NOMO-1 treated with DMSO at 0.1 percent for 48 hours (cell line): ENCODE results near the gene MITF.
A peak's percentile ranks its signal among the peaks of the same experiment; 100 is the strongest.

Source experiments
- DNase-seq: peaks from one replicate; lab custom pipeline; 2025; ENCODE audit not compliant: unreplicated experiment; lab: John Stamatoyannopoulos, UW

MITF gene

GRCh38 chr3:69868841-69869420 is 129.7 kb downstream of the MITF start:
- no peak for DNase-seq

DNA sequence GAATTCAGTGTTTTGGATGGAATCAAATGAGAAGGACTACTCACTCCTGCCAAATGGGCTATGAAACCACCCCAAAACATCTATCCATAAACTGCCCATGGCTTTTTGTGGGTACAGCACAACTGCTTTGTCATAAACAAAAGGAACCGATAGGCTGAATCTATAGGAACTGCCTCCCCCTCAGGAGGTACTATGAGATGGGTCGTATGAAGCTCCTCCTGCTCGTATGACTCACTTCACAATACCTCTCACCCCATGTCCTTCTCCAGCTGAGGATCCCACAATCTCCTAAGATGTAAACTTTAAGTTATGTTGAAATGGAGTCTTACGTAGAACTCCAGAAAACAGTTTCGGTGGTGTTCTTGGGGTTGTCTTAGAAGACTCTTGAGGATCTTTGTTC is 130.4 kb downstream of the MITF start:
- no peak for DNase-seq

- DNase-seq: no peak
Measured at GRCh38 chr3:69871251-69871650, 132.0 kb downstream of the MITF start.

DNA sequence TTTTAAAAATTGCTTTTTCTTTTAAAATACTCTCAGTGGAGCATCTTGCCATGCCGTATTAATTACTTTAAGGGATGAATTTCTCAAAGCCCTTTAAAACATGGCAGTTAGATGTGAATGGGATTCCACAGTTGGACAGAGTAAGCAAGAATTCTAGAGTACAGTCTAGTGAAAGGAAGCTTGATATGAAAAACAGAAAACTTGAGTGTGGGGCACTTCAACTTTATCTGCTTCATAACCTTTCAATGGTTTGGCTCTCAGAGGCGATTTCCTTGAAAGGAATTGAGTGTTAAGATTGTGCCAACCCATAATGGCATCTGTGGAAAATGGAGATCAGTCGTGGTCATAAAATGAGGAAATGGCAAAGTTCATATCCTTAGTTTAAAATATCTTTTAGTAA is 132.6 kb downstream of the MITF start:
- peak; percentile 2 for DNase-seq

- DNase-seq: no peak
Measured at GRCh38 chr3:69872783-69873378, 133.6 kb downstream of the MITF start.

- DNase-seq: no peak
Measured at GRCh38 chr3:69876073-69876472, 136.8 kb downstream of the MITF start.

GRCh38 chr3:69878254-69878653 is 139.0 kb downstream of the MITF start:
- no peak for DNase-seq

GRCh38 chr3:69879051-69879450 is 139.8 kb downstream of the MITF start:
- no peak for DNase-seq

- no peak for DNase-seq
Measured at GRCh38 chr3:69880069-69880640, 140.9 kb downstream of the MITF start.

DNA sequence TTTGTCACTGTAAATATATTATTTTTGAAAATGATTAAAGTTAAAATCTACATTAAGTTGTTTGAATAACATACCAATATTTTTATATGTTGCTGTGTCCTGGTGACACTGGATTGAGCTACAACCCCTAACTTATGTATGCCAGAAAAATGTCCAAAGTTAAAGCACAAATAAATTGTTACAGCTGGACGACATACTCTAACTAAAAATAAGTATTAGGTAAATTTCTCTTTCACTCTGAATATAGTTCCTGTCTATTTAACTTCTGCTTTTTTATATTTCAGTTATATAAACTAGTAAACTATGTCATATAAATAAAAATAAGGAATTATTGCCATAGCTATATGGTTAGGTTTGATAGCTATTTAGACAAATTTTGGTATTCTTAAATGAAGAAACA is 141.8 kb downstream of the MITF start:
- peak; percentile 57 for DNase-seq

DNA sequence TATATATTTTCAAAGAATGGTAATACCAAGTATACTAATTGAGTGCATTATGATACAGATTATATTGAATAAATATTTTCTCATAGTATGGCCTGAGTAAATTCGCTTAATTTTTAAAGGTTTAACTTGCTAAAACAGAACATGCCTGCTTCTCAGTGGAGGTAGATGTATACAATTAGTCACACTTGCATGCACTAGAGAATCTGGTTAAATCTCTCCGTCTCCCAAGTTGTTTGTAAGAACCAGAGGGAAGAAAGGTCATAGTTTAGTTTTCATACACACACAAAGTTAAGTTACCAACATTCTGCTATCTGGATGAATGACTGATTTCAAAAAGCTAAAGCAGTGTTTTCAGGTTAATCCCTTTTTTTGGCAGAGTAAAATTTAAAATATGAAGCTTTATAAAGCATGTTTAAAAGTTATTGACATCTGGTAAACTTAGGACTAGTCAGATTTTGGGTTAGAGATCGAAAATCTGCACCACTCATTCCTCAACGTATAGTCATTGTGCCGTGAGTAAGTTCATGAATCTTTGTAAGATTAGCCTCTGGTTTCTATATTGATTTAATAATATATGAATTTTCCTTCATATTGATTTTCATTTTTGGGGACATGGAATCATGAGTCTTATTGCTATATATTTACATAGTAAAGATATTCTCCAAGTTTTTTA is 142.6 kb downstream of the MITF start:
- no peak for DNase-seq

DNA sequence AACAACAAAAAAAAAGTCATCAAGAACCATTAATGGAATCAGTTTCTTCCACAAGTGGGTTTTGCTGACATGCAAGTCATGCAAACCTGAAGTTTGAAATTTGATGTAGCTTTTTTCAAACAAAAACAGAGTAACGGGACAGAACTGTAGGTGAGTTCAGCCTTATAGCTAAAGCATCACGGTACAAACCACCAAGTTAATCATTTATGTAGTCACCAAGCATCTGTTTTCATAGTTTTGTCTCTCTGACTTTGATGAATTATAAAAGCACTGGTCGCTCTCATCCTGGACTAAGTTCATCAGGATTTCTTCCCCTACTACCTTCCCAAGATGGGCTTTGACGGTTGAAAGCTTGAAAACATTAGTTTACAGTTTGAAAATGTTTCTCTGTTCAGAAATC is 143.3 kb downstream of the MITF start:
- no peak for DNase-seq

DNA sequence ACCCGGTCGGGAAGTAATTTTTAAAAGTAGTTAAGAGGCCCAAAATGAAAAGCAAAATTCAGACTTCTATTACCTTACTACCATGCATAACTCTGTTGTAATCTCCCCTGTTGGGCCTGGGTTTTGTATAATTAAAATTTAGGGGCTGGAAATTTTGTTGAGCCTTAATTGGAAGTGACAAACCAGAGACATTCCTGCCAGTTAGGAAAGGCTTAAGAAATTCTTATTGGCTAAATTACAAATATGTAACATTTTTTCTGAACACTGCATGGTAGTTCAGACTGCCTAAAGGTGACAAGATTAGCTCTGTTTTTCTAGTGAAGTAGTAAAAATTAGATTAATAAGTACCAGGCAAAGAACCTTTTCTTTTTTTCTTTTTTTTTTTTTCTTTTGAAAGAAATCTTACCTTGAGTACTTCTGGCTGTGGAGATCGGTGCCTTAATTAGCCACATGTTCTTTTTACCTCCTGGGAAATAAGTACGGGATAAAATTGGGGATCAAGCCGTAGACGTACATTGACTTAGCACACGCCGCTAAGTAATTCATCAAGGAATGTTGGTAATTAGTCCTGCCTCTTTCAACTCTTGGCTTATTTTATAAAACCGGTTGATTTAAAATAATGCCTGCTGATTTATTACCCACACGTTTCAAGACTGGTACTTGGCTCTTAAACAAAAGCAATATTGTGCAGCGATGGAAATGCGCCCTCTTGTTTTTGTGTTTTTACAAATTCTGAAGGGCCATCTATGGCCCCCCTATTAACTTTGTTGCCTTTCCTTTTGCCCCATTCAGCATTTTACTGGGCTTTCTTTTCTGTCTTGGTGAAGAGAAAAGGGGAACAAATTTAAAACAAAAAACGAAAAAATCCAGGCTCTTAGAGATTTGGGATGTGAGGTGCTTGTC is 149.0 kb downstream of the MITF start:
- no peak for DNase-seq

- no peak for DNase-seq
Measured at GRCh38 chr3:69888943-69889315, 149.7 kb downstream of the MITF start.

GRCh38 chr3:69890084-69890483 is 150.8 kb downstream of the MITF start:
- DNase-seq: no peak

DNA sequence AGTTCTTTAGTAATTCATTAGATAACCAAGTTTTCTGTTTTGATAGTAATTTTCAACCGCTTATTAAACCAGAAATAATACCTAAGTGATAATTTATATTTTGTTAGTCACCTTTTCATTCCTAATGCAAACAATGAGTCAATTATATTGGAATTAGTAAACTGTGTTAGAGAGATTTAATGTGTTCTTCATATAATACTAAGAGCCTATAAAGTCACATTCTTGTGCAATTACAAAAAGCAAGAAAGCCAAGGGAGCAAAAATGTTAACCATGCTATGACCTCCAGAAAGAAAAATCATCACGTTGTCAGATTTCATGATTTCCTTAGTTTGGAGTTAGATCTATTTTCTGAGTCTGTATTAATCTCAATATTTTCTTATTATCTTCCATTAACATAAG is 151.4 kb downstream of the MITF start:
- DNase-seq: no peak

DNA sequence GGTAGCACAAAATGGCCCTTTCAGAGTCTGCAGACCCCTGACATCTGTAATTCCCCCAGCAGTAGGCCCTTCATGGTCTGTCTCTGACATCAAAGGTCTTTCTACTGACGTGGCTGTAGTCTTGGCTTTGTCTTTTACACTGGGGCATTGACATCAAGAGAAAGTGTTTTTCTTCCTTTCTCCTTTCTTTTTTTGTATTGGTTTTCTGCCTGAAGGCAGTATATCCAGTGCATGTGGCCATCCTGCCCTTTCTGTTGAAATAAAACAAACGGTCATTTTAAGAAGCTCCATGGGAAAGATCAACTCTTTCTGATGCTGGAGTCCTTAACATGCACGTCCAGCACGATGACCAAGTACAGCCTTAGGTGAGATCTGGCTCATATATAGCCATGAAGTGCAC is 153.4 kb downstream of the MITF start:
- DNase-seq: no peak

GRCh38 chr3:69893274-69893673 is 154.0 kb downstream of the MITF start:
- DNase-seq: no peak

DNA sequence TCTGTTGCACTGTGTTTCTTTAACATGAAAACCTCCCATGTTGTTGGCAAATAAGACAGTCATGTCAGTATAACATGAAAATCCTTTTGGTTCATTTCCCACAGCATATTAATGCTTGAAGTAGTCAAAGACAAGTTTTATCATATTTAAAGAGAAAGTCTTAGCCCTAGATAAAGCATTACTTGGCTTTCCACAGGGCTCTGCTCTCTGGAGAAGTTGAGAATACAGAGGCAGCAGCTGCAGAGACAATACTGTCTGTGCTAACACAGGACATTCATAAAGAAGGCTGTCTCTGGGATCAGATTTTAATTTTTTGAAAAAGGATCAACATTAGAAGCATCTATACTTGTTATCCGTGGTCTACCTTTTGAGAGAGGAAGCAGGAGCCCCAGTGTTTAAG is 156.8 kb downstream of the MITF start:
- no peak for DNase-seq

- no peak for DNase-seq
Measured at GRCh38 chr3:69900331-69900730, 161.1 kb downstream of the MITF start.

DNA sequence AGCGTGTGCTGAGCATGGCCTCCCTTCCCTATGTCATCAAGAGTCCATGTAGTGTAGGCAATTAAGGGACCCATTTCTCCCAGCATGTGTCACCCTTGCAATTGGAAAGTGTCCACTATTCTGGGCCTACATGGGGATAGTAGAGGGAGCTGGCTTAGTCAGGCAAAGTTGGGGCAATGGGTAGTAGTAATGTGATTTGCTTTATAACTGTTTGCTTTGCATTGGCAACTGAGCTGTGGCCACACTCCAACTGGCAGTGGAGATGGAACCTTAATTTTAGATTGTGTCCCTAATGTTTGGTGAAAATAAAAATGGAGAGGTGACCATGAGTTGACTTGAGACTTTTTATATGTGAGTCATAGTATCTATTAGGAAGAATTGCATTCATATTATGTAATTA is 162.5 kb downstream of the MITF start:
- DNase-seq: no peak
